ENCODE data around the gene FAM83C.
"Not testable (repeated sequence)": the region's sequence is repeated elsewhere in the genome, so short reads cannot be mapped to it uniquely, and the experiment has no call there.

The FAM83C gene

GRCh38 chr20:35318502-35319157, 26.4 kb upstream of the FAM83C start:
- DNase-seq (ENCODE audit: low read depth in 4 of 4, low spot score in 1 of 4): no peak

DNA sequence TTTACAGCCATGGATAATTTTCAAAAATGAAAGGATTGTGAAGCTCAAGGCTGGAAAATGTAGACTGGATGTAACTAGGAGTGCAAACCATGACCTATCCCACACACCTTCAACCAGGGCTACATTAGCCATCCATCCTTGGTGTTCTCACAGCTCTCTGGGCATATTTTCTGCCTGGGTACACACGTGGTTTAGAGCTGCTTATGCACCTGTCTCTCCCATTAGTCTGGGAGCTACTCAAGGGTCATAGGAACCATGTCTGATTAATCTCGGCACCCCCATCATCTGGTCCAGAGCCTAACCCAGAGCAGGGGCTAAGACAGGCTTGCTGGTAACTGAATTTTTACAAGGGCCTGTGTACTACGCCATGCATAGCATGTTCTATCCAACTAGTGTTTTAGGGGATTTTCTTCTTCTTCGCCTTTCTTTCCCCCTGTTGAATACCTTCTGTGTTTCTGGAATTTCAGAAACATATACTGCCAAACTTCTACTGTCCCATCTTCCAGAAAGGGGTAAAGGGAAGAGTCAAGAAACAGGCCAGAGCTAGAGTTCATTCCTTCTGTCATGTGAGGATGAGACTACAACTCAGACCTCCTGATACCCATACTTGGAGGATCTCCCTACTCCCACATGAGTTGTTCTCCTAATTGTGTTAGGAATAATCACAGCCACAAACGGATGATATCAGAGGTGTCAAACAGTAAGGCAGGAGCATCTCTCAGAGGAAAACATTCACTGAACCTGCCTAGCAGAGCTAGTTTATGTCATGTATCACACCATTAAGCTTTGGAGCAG, 25.4 kb upstream of the FAM83C start:
- DNase-seq (ENCODE audit: low read depth in 4 of 4, low spot score in 1 of 4): no peak

GRCh38 chr20:35316086-35316485, 23.9 kb upstream of the FAM83C start:
- DNase-seq (ENCODE audit: low read depth in 4 of 4, low spot score in 1 of 4): no peak

GRCh38 chr20:35315632-35316020, 23.4 kb upstream of the FAM83C start:
- DNase-seq (ENCODE audit: low read depth in 4 of 4, low spot score in 1 of 4): not testable (repeated sequence)

DNA sequence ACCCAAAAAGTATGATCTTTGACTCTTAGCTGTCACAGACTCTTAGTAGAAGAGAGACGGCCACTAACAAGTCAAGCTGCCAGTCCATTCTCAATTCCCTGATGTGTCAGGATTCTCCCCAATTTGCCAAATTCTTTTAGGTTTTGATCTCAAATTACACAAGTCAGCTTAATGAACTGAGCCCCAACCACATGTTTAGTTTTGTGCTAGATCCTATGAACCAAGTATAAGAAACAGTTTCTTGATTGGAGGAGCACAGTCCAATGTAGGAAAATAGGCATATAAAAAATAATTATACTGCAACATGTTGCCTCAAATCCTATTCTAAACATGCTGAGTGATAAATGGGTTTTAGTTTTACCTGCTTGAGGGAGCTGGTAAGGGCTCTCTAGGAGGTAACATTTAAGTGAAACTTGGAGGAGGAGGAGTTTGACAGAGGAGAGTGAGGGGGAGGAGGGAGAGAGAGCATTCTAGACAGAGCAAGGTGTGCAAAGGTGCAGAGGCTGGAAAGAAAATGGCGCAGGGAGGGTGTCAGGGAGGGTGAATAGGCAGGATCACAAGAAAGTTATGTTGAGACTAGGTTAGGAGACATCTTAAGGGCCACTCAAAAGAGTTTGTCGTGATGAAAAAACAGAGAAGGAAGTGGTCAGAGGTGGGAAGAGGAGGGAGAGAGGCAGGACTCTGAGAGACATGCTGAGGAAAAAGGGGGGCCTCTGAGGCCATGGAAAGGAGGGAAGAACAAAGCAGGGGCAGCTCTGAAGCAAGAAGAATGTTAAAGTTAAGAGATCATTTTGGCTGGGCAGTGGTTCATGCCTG, 22.8 kb upstream of the FAM83C start:
- DNase-seq (ENCODE audit: low read depth in 4 of 4, low spot score in 1 of 4): no peak

DNA sequence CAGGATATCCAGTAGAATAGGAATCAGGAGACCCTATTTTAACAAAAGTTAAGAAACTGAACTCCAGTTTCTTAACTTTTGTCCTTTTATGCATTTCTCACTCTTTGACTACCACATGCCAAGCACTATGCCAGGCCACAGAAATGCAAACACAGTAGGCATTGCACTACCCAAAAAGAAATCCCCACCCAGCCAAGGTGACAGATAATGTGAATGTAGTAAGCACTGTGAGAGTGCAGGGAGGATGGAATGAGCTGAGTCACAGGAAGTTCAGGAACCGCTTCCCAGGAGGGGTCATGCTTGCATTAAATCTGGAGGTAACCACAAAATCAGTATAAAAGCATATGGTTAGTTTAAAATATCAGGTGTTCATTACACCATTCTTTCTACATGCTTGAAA, 20.1 kb upstream of the FAM83C start:
- DNase-seq (ENCODE audit: low read depth in 4 of 4, low spot score in 1 of 4): no peak

- no peak for DNase-seq (ENCODE audit: low read depth in 4 of 4, low spot score in 1 of 4)
These were observed 19.6 kb upstream of the FAM83C start for GRCh38 chr20:35311822-35312221.

- peak; percentile 34 to 77 (median 48) for DNase-seq (ENCODE audit: low read depth in 4 of 4, low spot score in 1 of 4)
These were observed 19.2 kb upstream of the FAM83C start for GRCh38 chr20:35311409-35311808.

GRCh38 chr20:35307666-35308653, 15.7 kb upstream of the FAM83C start:
- no peak for DNase-seq (ENCODE audit: low read depth in 4 of 4, low spot score in 1 of 4)

DNA sequence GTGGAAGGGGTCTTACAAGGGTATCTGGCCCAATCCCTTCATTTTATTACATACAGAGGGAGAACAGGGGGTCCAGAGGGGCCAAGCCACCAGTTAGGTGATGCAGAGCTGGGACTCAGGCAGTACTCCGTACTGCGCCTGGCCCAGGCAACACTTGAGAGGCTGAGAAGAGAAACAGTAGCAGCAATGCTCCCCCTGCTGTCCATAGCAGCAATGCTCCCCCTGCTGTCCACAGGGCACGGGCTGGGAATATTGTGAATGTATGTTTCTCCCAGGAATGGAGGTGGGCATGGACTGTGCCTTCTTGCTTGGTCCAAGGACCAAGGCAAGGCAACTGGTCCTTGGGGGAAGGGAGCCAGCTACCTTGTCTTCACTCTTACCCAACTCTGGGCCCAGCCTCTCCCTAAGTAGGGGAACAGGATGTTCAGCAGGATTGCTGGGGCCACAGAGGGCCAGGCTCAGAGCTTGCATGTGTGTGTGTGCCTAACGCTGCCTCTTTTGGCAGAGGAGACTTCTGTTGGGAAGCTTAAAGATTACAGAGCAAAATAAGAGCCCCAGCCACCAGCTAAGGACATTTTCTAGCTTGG, 14.8 kb upstream of the FAM83C start:
- DNase-seq (ENCODE audit: low read depth in 4 of 4, low spot score in 1 of 4): no peak

GRCh38 chr20:35305682-35306556, 13.7 kb upstream of the FAM83C start:
- DNase-seq (ENCODE audit: low read depth in 4 of 4, low spot score in 1 of 4): peak; percentile 49 to 82 (median 59)

DNA sequence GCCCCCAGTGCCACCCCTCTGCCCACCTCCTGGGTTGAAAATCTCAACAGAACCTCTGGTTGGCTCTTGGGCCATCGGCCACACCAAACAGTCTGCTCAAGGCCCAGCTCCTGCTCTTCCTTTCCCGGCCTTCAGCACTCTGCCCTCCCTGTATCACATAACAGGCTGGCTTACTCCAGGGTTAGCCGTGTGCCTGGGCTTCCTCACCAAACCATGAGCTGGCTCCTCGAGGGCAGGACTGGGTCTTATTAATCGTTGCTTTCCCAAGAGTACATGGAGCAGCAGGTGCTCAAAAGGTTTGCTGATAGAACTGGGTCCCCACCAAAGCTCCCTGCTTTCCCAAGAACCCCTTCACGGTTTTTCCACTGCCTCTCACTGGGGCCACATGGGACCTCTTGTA, 12.7 kb upstream of the FAM83C start:
- no peak for DNase-seq (ENCODE audit: low read depth in 4 of 4, low spot score in 1 of 4)

DNA sequence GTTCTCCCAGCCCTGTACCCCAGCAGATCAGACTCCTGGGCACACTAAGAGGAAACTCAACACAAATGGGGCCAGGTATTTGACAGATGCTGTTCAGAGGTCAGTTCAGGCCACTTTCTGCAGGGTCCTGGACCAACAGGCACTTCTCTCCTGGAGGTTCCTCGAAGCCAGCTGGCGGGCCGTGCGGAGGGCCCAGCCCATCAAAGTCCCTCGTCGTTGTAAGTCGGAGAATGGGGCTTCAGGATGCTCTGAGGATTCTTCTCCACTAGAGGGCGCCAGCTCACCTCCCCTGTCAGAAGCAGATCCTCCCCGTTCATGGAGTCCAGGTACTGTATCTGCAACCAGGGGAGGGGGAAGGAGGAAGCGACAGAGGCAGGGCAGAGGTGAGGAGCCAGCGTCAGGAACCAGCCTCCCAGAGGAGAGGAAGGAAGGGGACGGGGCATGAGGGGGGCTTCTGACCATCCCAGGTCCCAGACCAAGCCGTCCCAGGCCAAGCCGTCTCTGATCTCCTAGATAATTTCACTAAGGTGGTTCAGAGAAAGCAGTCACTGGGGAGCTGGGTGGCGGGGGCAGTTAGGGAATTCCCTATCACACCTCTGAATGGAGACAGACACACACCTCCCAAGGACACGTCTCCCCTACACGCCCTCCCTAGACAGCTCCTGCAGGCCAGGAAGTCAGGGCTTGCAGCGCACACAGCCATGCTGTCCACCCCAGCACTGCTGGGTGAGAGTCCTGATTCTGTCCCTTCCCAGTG, 11.7 kb upstream of the FAM83C start:
- peak; percentile 71 to 75 (median 72) for DNase-seq (ENCODE audit: low read depth in 4 of 4, low spot score in 1 of 4)

- no peak for DNase-seq (ENCODE audit: low read depth in 4 of 4, low spot score in 1 of 4)
These were observed 11.1 kb upstream of the FAM83C start for GRCh38 chr20:35303382-35303734.

DNA sequence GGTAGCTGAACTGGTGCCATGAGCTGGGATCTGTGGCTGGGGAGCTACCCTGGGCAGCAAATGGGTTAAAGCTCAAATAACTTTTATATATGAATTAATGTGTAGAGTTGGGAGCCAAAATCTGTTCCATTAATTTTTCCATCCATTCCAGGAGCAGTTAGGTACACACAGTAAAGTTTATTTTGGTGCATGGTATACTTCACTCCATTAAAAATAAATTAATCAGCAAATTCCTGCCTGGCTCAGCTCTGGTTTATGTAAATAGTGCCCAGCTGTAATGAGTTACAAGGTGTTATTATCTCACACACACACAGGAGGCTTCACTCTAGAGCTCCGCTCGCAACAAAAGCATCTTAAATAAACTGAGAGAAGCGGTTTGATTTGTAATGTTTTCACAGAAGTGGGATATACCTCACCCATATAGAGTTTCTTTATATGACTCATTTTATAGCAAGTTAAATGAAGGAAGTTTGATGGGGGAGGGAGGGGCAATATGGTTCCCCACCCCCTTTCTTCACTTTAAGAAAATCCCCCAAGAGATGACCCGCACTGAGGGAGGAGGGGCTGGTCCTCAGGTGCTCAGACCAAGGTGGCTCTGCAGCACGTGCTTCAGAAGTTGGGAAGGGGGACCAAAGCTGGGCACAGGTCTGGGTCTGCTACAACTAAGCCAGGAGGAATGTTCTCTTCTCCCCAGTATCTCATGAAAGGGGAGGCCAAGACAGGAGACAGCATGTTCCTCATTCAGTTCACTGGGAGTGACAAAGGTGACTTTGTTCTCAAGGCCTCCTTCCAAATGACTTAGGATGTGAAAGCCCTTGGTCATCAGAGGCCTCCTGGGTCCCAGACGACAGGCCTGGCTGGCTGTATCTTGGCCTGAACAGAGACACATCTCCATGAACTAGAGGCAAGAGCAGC, 10.5 kb upstream of the FAM83C start:
- DNase-seq (ENCODE audit: low read depth in 4 of 4, low spot score in 1 of 4): no peak

GRCh38 chr20:35301426-35301825, 9.2 kb upstream of the FAM83C start:
- DNase-seq (ENCODE audit: low read depth in 4 of 4, low spot score in 1 of 4): no peak

GRCh38 chr20:35300469-35301262, 8.4 kb upstream of the FAM83C start:
- DNase-seq (ENCODE audit: low read depth in 4 of 4, low spot score in 1 of 4): no peak
